Naive thymus-derived CD4-positive, alpha-beta T cell (primary cell): ENCODE data around the gene TP73. TPM values are rescaled to one million over a fixed set of nuclear protein-coding genes. Genes with fewer than 3 reads are reported as not detected.

Source experiments
- ATAC-seq: fragments of 150-1000 bp; cut with Tn5 transposase; 2 replicates; pipeline ENCODE4 v1.10.0; 2021; ENCODE audit warnings: mild to moderate bottlenecking, moderate library complexity
- CTCF ChIA-PET: fragments of 350-600 bp; sonication (Branson Sonifier 250); formaldehyde crosslinking; loops from one replicate; lab custom pipeline; 2021; ENCODE audit warnings: antibody characterized with exemption; lab: Charles Lee
- POLR2A ChIA-PET: fragments of 350-600 bp; sonication (Branson Sonifier 250); formaldehyde crosslinking; loops from one replicate; lab custom pipeline; 2021; ENCODE audit warnings: antibody characterized with exemption, inconsistent platforms; lab: Charles Lee
- DNase-seq, 9 donors: peaks; one replicate each; pipeline versions ENCODE4 v3.0.0 to v3.0.0-alpha.2; 2020 to 2022; ENCODE audit warnings: mixed read lengths in 1 of 9
- H3K27ac ChIP-seq: one replicate; pipeline ENCODE4 v1.7.0; 2013; ENCODE audit warnings: mild to moderate bottlenecking, low read depth, low read length, moderate library complexity
- H3K27me3 ChIP-seq, 2 donors: one replicate each; pipeline ENCODE4 v1.7.0; 2013; ENCODE audit warnings: low read length in 2 of 2, mild to moderate bottlenecking in 2 of 2, moderate library complexity in 2 of 2; ENCODE audit not compliant: control insufficient read depth in 2 of 2, insufficient read depth in 2 of 2
- H3K36me3 ChIP-seq, 3 experiments: 1 replicate in 2 of 3; 2 replicates in 1 of 3; pipeline ENCODE4 v1.7.0; 2013; ENCODE audit warnings: low read length in 3 of 3, mild to moderate bottlenecking in 3 of 3, moderate library complexity in 1 of 3; ENCODE audit not compliant: insufficient read depth in 3 of 3, control insufficient read depth in 2 of 3
- H3K4me1 ChIP-seq, 2 donors: one replicate each; pipeline ENCODE4 v1.7.0; 2013; ENCODE audit warnings: low read length in 2 of 2, mild to moderate bottlenecking in 2 of 2, moderate library complexity in 1 of 2; ENCODE audit not compliant: control insufficient read depth in 2 of 2, insufficient read depth in 2 of 2
- H3K4me3 ChIP-seq: 2 replicates; pipeline ENCODE4 v1.7.0; 2013; ENCODE audit warnings: mild to moderate bottlenecking, low read length
- H3K9me3 ChIP-seq, 3 experiments: 1 replicate in 2 of 3; 2 replicates in 1 of 3; pipeline ENCODE4 v1.7.0; 2013; ENCODE audit warnings: low read length in 3 of 3; ENCODE audit not compliant: control insufficient read depth in 2 of 3
- H3K27ac Mint-ChIP-seq, 9 donors: one replicate each; pipeline ENCODE4 v1.8.0; 2020 to 2022; ENCODE audit warnings: mixed read lengths in 9 of 9, mild to moderate bottlenecking in 8 of 9, moderate library complexity in 5 of 9, inconsistent platforms in 2 of 9
- H3K27me3 Mint-ChIP-seq, 5 donors: one replicate each; pipeline ENCODE4 v1.8.0; 2021 to 2022; ENCODE audit warnings: mixed read lengths in 5 of 5, mild to moderate bottlenecking in 1 of 5
- H3K36me3 Mint-ChIP-seq, 5 donors: one replicate each; pipeline ENCODE4 v1.8.0; 2020 to 2022; ENCODE audit warnings: mixed read lengths in 5 of 5, mild to moderate bottlenecking in 3 of 5, inconsistent platforms in 1 of 5
- H3K4me1 Mint-ChIP-seq, 7 donors: one replicate each; pipeline ENCODE4 v1.8.0; 2020 to 2022; ENCODE audit warnings: mixed read lengths in 7 of 7, mild to moderate bottlenecking in 3 of 7, inconsistent platforms in 1 of 7
- H3K4me3 Mint-ChIP-seq, 10 donors: one replicate each; pipeline ENCODE4 v1.8.0; 2020 to 2022; ENCODE audit warnings: mild to moderate bottlenecking in 10 of 10, mixed read lengths in 10 of 10, moderate library complexity in 6 of 10, inconsistent platforms in 2 of 10
- H3K9me3 Mint-ChIP-seq, 11 donors: one replicate each; pipeline ENCODE4 v1.8.0; 2020 to 2022; ENCODE audit warnings: mixed read lengths in 11 of 11, mild to moderate bottlenecking in 4 of 11, inconsistent platforms in 1 of 11, moderate library complexity in 1 of 11
- intact Hi-C, 2 donors: fragments of 100-400 bp; cut with micrococcal nuclease; formaldehyde crosslinking; loops; one replicate each; pipeline ENCODE4 v1.15.1; 2023
- polyA plus RNA-seq, 2 donors: library from polyadenylated mRNA; unstranded; fragments of 300-500 nt; fragmentation: Illumina TruSeq; gene quantifications; one replicate each; pipeline ENCODE4 v1.2.3, GENCODE V29; 2021
- total RNA-seq, 6 experiments: library from RNA in 5 of 6; stranded (reverse) in 5 of 6; gene quantifications; 1 replicate in 5 of 6; 2 replicates in 1 of 6; pipeline ENCODE4 v1.2.3 and lab custom pipeline; 2021 to 2026

Gene TP73
- total and polyA plus RNA-seq, 7 experiments from 2014 or later, result 0.03 to 2.4 (median 0.15) TPM; not detected in 2

DNA sequence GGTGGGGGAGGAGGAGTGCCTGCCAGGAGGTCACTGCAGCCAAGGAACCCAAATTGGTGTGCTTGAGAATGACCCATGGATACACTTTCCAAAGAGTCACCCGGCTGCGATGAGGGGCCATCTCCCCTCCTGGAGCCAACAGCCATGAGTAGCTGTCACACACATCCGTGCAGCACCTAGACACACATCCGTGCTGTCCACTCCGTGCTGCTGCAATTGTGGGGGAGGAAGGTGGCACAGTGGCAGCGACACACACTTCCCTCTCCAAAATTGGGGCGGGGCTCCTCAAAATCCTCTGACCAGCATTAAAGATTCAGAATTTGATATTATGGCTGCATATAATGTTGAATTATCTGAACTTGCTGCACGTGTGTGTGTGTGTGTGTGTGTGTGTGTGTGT is 15.8 kb downstream of the TP73 start:
- H3K27ac ChIP-seq, result no peak overlapping the region
- Mint-ChIP-seq H3K27ac (peak overlapping the region in 1 of 9 donors; percentile 4), H3K4me3 (no peak overlapping the region), H3K9me3 (no peaks in the 10 kb centered on the region), H3K27me3 (peaks cover 0 to 14% (median 5%) of the 10 kb centered on the region in 5 donors), H3K36me3 (no peaks in the 10 kb centered on the region), H3K4me1 (peaks cover 0 to 3% (median 0%) of the 10 kb centered on the region in 7 donors)
- no peaks in the 10 kb centered on the region for H3K4me1 ChIP-seq
- POLR2A ChIA-PET, result no interaction called here
- no peaks in the 10 kb centered on the region for H3K27me3 ChIP-seq
- H3K4me3 ChIP-seq, result no peak overlapping the region
- DNase-seq, result no peak
- no peak for ATAC-seq
- no peaks in the 10 kb centered on the region for H3K9me3 ChIP-seq
- intact Hi-C loops, result no loop called here
- H3K36me3 ChIP-seq, result no peaks in the 10 kb centered on the region
- CTCF ChIA-PET, result no interaction called here

DNA sequence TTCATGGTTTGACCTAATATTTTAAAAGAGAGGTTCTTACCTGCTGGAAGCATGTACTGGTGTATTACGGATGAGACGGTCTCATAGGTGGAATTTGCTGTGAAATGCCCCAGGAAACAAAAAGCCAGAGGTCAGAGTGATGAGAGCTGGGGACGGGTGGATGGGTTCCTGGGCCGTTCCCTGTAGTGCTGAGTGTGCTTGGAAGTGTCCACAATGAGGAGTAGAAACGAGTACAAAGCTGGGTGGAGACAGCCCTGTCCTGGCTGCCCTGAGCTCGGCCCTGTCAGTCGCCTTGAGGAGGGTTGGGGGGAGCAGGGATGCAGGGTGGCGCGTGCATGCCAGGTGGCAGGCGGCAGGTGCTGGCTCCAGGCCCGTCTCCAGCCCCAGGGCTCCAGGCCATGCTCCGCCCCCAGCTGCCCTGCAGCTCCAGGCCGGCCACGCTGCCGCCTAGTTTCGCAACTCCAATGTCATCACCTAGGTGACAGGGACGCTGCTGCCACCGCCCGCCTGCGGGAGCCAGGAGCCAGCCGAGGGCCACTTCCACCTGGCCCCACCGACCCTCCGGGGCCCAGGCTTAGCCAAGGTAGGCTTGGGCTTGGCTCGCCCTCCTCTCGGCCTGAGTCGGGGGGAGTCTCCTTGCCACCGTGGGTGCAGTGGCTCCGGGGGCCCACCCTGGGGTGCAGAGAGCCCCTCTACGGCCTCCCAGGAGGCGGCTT is 16.4 kb downstream of the TP73 start:
- no peak overlapping the region for H3K27ac Mint-ChIP-seq
- no peaks in the 10 kb centered on the region for H3K9me3 Mint-ChIP-seq
- H3K27me3 Mint-ChIP-seq, result peaks cover 0 to 19% (median 5%) of the 10 kb centered on the region in 5 donors
- ATAC-seq, result peak; percentile 55
- ChIA-PET CTCF (interaction anchor here (0.6 kb wide), 1 partner anchor 244 kb away, joined by 3 read pairs; no protein-coding TSS in a partner anchor), POLR2A (no interaction called here)
- no peak overlapping the region for H3K27ac ChIP-seq
- no peaks in the 10 kb centered on the region for H3K9me3 ChIP-seq
- no peaks in the 10 kb centered on the region for H3K4me1 ChIP-seq
- no peaks in the 10 kb centered on the region for H3K27me3 ChIP-seq
- intact Hi-C loops, result no loop called here
- no peak overlapping the region for H3K4me3 Mint-ChIP-seq
- DNase-seq, result no peak
- no peaks in the 10 kb centered on the region for H3K36me3 Mint-ChIP-seq
- H3K4me1 Mint-ChIP-seq, result peaks cover 0 to 6% (median 0%) of the 10 kb centered on the region in 7 donors
- no peaks in the 10 kb centered on the region for H3K36me3 ChIP-seq
- no peak overlapping the region for H3K4me3 ChIP-seq

- no peaks in the 10 kb centered on the region for H3K4me1 ChIP-seq
Observed at GRCh38 chr1:3669421-3669821, 17.1 kb downstream of the TP73 start.

DNA sequence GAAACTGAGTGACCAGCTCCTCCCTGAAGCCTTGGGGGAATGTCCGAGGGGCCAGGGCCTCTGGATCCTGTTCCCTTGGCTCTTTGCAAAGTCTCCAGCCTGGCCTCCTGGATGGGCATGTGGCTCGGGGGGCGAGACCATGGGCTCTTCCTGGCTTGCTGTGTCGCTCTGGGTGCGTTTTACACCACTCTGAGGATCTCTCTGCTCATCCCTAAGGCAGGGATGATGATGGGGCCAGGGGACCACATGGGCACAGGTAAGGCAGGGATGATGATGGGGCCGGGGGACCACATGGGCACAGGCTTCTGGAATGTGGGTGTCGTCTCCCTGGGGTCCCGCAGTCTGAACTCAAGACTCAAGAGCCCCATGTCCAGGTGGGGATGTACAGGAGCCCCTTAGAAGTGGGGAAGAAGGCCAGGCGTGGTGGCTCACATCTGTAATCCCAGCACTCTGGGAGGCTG is 17.7 kb downstream of the TP73 start:
- Mint-ChIP-seq H3K4me3 (no peak overlapping the region), H3K27ac (no peak overlapping the region), H3K4me1 (peaks cover 0 to 6% (median 0%) of the 10 kb centered on the region in 7 donors), H3K9me3 (no peaks in the 10 kb centered on the region), H3K27me3 (peaks cover 0 to 19% (median 5%) of the 10 kb centered on the region in 5 donors), H3K36me3 (no peaks in the 10 kb centered on the region)
- no peak overlapping the region for H3K27ac ChIP-seq
- H3K36me3 ChIP-seq, result no peaks in the 10 kb centered on the region
- intact Hi-C loops, result no loop called here
- POLR2A ChIA-PET, result no interaction called here
- H3K27me3 ChIP-seq, result no peaks in the 10 kb centered on the region
- DNase-seq, result no peak
- ATAC-seq, result no peak
- H3K9me3 ChIP-seq, result no peaks in the 10 kb centered on the region
- H3K4me3 ChIP-seq, result no peak overlapping the region
- no peaks in the 10 kb centered on the region for H3K4me1 ChIP-seq
- CTCF ChIA-PET, result no interaction called here

More at GRCh38 chr1:3669421-3669821, 17.1 kb downstream of the TP73 start:
- ATAC-seq (no peak), DNase-seq (no peak)
- Mint-ChIP-seq H3K4me3 (no peak overlapping the region), H3K9me3 (no peaks in the 10 kb centered on the region), H3K27me3 (peaks cover 0 to 19% (median 5%) of the 10 kb centered on the region in 5 donors), H3K4me1 (peaks cover 0 to 6% (median 0%) of the 10 kb centered on the region in 7 donors), H3K27ac (no peak overlapping the region), H3K36me3 (no peaks in the 10 kb centered on the region)
- no peaks in the 10 kb centered on the region for H3K9me3 ChIP-seq
- no peak overlapping the region for H3K4me3 ChIP-seq
- no peaks in the 10 kb centered on the region for H3K36me3 ChIP-seq
- ChIA-PET CTCF (no interaction called here), POLR2A (no interaction called here)
- intact Hi-C loops, result no loop called here
- no peaks in the 10 kb centered on the region for H3K27me3 ChIP-seq
- no peak overlapping the region for H3K27ac ChIP-seq

DNA sequence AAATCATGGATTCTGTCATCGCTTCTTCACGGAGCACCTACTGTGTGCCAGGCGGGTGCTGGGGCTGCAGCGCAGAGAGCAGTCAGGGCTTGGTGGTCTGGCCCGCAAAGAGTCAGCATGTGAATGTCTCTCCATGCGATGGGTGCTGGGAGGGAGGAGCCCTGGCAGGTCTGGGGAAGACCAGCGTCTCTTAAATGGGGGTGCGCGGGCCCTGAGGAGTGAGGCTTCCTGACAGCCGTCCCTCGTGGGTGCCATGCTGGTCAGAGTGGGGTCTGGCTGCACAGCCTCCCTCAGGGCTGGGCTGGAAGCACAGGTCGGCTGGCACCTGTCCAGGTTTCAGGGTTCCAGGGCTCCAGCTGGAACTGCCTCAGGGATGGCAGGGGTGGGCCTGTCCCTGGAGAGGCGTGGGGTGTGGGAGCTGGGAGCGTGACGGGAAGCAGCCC is 18.5 kb downstream of the TP73 start:
- no peak for ATAC-seq
- POLR2A ChIA-PET, result no interaction called here

DNA sequence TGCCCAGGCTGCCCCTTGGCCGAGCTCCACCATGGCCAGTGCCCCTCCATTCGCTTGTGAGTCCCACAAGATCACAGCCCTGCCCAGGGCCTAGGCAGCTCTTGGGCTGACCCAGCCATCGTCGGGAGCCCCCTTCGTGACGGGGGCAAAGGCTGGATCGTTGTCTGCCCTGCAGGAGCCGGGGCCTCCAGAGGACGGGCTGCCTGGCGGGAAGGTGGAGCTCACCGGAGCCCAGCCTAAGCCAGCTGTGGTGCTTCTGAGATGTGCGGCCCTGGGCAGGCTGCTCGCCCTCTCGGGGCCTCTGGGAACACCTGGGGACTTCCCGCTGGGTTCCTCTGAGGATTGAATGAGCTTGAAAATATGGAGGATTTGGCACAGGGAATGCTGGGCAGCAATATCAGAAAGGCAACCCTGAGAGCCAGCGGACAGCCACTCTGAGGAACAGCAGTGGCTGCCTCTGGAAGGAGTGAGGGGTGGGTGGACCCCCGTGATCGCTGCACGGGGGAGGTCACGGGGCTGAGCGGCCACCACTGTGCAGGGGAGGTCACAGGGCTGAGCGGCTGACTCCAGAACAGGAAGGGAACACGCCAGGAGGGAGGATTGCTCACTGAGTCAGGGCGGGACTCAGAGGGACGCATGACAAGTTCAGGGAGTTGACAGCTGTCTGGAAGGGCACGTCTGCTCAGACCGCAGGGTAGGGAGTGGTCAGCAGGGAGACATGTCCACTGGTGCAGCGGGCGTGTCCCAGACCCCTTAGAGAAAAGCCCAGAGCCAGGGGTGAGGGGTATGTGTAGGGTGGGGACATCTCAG is 19.3 kb downstream of the TP73 start:
- ChIA-PET CTCF (no interaction called here), POLR2A (no interaction called here)
- intact Hi-C loops, result no loop called here
- Histone ChIP-seq H3K36me3 (no peaks in the 10 kb centered on the region), H3K4me1 (peaks cover 0 to under 1% of the 10 kb centered on the region in 2 donors), H3K27me3 (no peaks in the 10 kb centered on the region), H3K27ac (no peak overlapping the region), H3K9me3 (no peaks in the 10 kb centered on the region), H3K4me3 (no peak overlapping the region)
- H3K27ac Mint-ChIP-seq, result no peak overlapping the region
- H3K27me3 Mint-ChIP-seq, result peaks cover 0 to 19% (median 5%) of the 10 kb centered on the region in 5 donors
- no peaks in the 10 kb centered on the region for H3K9me3 Mint-ChIP-seq
- no peak for ATAC-seq
- DNase-seq, result no peak
- H3K4me3 Mint-ChIP-seq, result no peak overlapping the region
- peaks cover 0 to 6% (median 0%) of the 10 kb centered on the region in 7 donors for H3K4me1 Mint-ChIP-seq
- no peaks in the 10 kb centered on the region for H3K36me3 Mint-ChIP-seq

More for the DNA sequence above, 18.5 kb downstream of the TP73 start:
- CTCF ChIA-PET, result no interaction called here
- intact Hi-C loops, result no loop called here
- H3K27ac ChIP-seq, result no peak overlapping the region
- no peaks in the 10 kb centered on the region for H3K36me3 ChIP-seq
- no peak overlapping the region for H3K27ac Mint-ChIP-seq
- H3K4me3 Mint-ChIP-seq, result no peak overlapping the region
- no peaks in the 10 kb centered on the region for H3K36me3 Mint-ChIP-seq
- no peaks in the 10 kb centered on the region for H3K4me1 ChIP-seq
- H3K27me3 ChIP-seq, result no peaks in the 10 kb centered on the region
- H3K9me3 ChIP-seq, result no peaks in the 10 kb centered on the region
- DNase-seq, result no peak
- H3K9me3 Mint-ChIP-seq, result no peaks in the 10 kb centered on the region
- H3K27me3 Mint-ChIP-seq, result peaks cover 0 to 19% (median 5%) of the 10 kb centered on the region in 5 donors
- peaks cover 0 to 6% (median 0%) of the 10 kb centered on the region in 7 donors for H3K4me1 Mint-ChIP-seq
- no peak overlapping the region for H3K4me3 ChIP-seq
